ENCODE results near the gene TRMT2A.

TRMT2A gene

GRCh38 chr22:20145206-20145831, 28.3 kb upstream of the TRMT2A start:
- Histone ChIP-seq H3K4me1 (ENCODE audit: insufficient read depth, low read length) (peaks cover 16% of the 10 kb centered on the region), H3K36me3 (ENCODE audit: insufficient read depth, low read length) (peaks cover 10% of the 10 kb centered on the region), H2AFZ (ENCODE audit: low read depth, low read length) (no peak overlapping the region), H3K9me3 (ENCODE audit: low read length) (no peaks in the 10 kb centered on the region), H3K27me3 (ENCODE audit: insufficient read depth, low read length) (no peaks in the 10 kb centered on the region), H3K4me3 (ENCODE audit: low read length) (no peak overlapping the region)

GRCh38 chr22:20143883-20144665, 27.0 kb upstream of the TRMT2A start:
- Histone ChIP-seq H3K27me3 (ENCODE audit: insufficient read depth, low read length) (no peaks in the 10 kb centered on the region), H3K36me3 (ENCODE audit: insufficient read depth, low read length) (peaks cover 14% of the 10 kb centered on the region), H3K9me3 (ENCODE audit: low read length) (no peaks in the 10 kb centered on the region), H3K4me3 (ENCODE audit: low read length) (no peak overlapping the region), H3K4me1 (ENCODE audit: insufficient read depth, low read length) (peaks cover 16% of the 10 kb centered on the region), H2AFZ (ENCODE audit: low read depth, low read length) (no peak overlapping the region)

GRCh38 chr22:20142711-20143621, 25.9 kb upstream of the TRMT2A start:
- H3K36me3 ChIP-seq (ENCODE audit: insufficient read depth, low read length): peaks cover 14% of the 10 kb centered on the region
- peaks cover 16% of the 10 kb centered on the region for H3K4me1 ChIP-seq (ENCODE audit: insufficient read depth, low read length)
- H3K9me3 ChIP-seq (ENCODE audit: low read length): no peaks in the 10 kb centered on the region
- no peak overlapping the region for H3K4me3 ChIP-seq (ENCODE audit: low read length)
- no peak overlapping the region for H2AFZ ChIP-seq (ENCODE audit: low read depth, low read length)
- H3K27me3 ChIP-seq (ENCODE audit: insufficient read depth, low read length): no peaks in the 10 kb centered on the region

GRCh38 chr22:20141186-20142077, 24.4 kb upstream of the TRMT2A start:
- H3K4me3 ChIP-seq (ENCODE audit: low read length): no peak overlapping the region
- no peaks in the 10 kb centered on the region for H3K27me3 ChIP-seq (ENCODE audit: insufficient read depth, low read length)
- H3K4me1 ChIP-seq (ENCODE audit: insufficient read depth, low read length): peaks cover 16% of the 10 kb centered on the region
- peaks cover 14% of the 10 kb centered on the region for H3K36me3 ChIP-seq (ENCODE audit: insufficient read depth, low read length)
- no peaks in the 10 kb centered on the region for H3K9me3 ChIP-seq (ENCODE audit: low read length)
- H2AFZ ChIP-seq (ENCODE audit: low read depth, low read length): no peak overlapping the region

- Histone ChIP-seq H3K27me3 (ENCODE audit: insufficient read depth, low read length) (no peaks in the 10 kb centered on the region), H3K4me3 (ENCODE audit: low read length) (no peak overlapping the region), H3K36me3 (ENCODE audit: insufficient read depth, low read length) (peaks cover 12% of the 10 kb centered on the region), H3K9me3 (ENCODE audit: low read length) (no peaks in the 10 kb centered on the region), H3K4me1 (ENCODE audit: insufficient read depth, low read length) (peaks cover 11% of the 10 kb centered on the region), H2AFZ (ENCODE audit: low read depth, low read length) (no peak overlapping the region)
Observed at GRCh38 chr22:20140521-20140964, 23.5 kb upstream of the TRMT2A start.

GRCh38 chr22:20140107-20140445, 23.1 kb upstream of the TRMT2A start:
- peaks cover 9% of the 10 kb centered on the region for H3K4me1 ChIP-seq (ENCODE audit: insufficient read depth, low read length)
- H3K4me3 ChIP-seq (ENCODE audit: low read length): no peak overlapping the region
- peaks cover 9% of the 10 kb centered on the region for H3K36me3 ChIP-seq (ENCODE audit: insufficient read depth, low read length)
- H2AFZ ChIP-seq (ENCODE audit: low read depth, low read length): no peak overlapping the region
- no peaks in the 10 kb centered on the region for H3K9me3 ChIP-seq (ENCODE audit: low read length)
- no peaks in the 10 kb centered on the region for H3K27me3 ChIP-seq (ENCODE audit: insufficient read depth, low read length)

GRCh38 chr22:20139391-20140106, 22.5 kb upstream of the TRMT2A start:
- Histone ChIP-seq H3K9me3 (ENCODE audit: low read length) (no peaks in the 10 kb centered on the region), H3K27me3 (ENCODE audit: insufficient read depth, low read length) (no peaks in the 10 kb centered on the region), H3K4me1 (ENCODE audit: insufficient read depth, low read length) (peaks cover 9% of the 10 kb centered on the region), H3K36me3 (ENCODE audit: insufficient read depth, low read length) (peaks cover 9% of the 10 kb centered on the region), H3K4me3 (ENCODE audit: low read length) (no peak overlapping the region), H2AFZ (ENCODE audit: low read depth, low read length) (no peak overlapping the region)

GRCh38 chr22:20138868-20139267, 21.8 kb upstream of the TRMT2A start:
- no peak overlapping the region for H2AFZ ChIP-seq (ENCODE audit: low read depth, low read length)
- peaks cover 9% of the 10 kb centered on the region for H3K4me1 ChIP-seq (ENCODE audit: insufficient read depth, low read length)
- no peak overlapping the region for H3K4me3 ChIP-seq (ENCODE audit: low read length)
- H3K27me3 ChIP-seq (ENCODE audit: insufficient read depth, low read length): no peaks in the 10 kb centered on the region
- H3K36me3 ChIP-seq (ENCODE audit: insufficient read depth, low read length): peaks cover 4% of the 10 kb centered on the region
- H3K9me3 ChIP-seq (ENCODE audit: low read length): no peaks in the 10 kb centered on the region

GRCh38 chr22:20138417-20138738, 21.4 kb upstream of the TRMT2A start:
- Histone ChIP-seq H2AFZ (ENCODE audit: low read depth, low read length) (no peak overlapping the region), H3K36me3 (ENCODE audit: insufficient read depth, low read length) (peaks cover 4% of the 10 kb centered on the region), H3K4me1 (ENCODE audit: insufficient read depth, low read length) (peaks cover 9% of the 10 kb centered on the region), H3K4me3 (ENCODE audit: low read length) (no peak overlapping the region), H3K27me3 (ENCODE audit: insufficient read depth, low read length) (no peaks in the 10 kb centered on the region), H3K9me3 (ENCODE audit: low read length) (no peaks in the 10 kb centered on the region)

- H3K4me1 ChIP-seq (ENCODE audit: insufficient read depth, low read length): peaks cover 11% of the 10 kb centered on the region
- H3K9me3 ChIP-seq (ENCODE audit: low read length): no peaks in the 10 kb centered on the region
- no peak overlapping the region for H3K4me3 ChIP-seq (ENCODE audit: low read length)
Observed at GRCh38 chr22:20137671-20138416, 20.8 kb upstream of the TRMT2A start.

GRCh38 chr22:20137113-20137512, 20.1 kb upstream of the TRMT2A start:
- H3K9me3 ChIP-seq (ENCODE audit: low read length): no peaks in the 10 kb centered on the region
- peaks cover 18% of the 10 kb centered on the region for H3K4me1 ChIP-seq (ENCODE audit: insufficient read depth, low read length)
- H2AFZ ChIP-seq (ENCODE audit: low read depth, low read length): no peak overlapping the region
- no peaks in the 10 kb centered on the region for H3K27me3 ChIP-seq (ENCODE audit: insufficient read depth, low read length)
- peaks cover 4% of the 10 kb centered on the region for H3K36me3 ChIP-seq (ENCODE audit: insufficient read depth, low read length)
- no peak overlapping the region for H3K4me3 ChIP-seq (ENCODE audit: low read length)

More at GRCh38 chr22:20137671-20138416, 20.8 kb upstream of the TRMT2A start:
- peaks cover 4% of the 10 kb centered on the region for H3K36me3 ChIP-seq (ENCODE audit: insufficient read depth, low read length)
- H2AFZ ChIP-seq (ENCODE audit: low read depth, low read length): no peak overlapping the region
- H3K27me3 ChIP-seq (ENCODE audit: insufficient read depth, low read length): no peaks in the 10 kb centered on the region

GRCh38 chr22:20136603-20136873, 19.5 kb upstream of the TRMT2A start:
- H3K36me3 ChIP-seq (ENCODE audit: insufficient read depth, low read length): peaks cover 4% of the 10 kb centered on the region
- H3K4me3 ChIP-seq (ENCODE audit: low read length): no peak overlapping the region
- no peak overlapping the region for H2AFZ ChIP-seq (ENCODE audit: low read depth, low read length)
- peaks cover 19% of the 10 kb centered on the region for H3K4me1 ChIP-seq (ENCODE audit: insufficient read depth, low read length)
- no peaks in the 10 kb centered on the region for H3K9me3 ChIP-seq (ENCODE audit: low read length)
- no peaks in the 10 kb centered on the region for H3K27me3 ChIP-seq (ENCODE audit: insufficient read depth, low read length)

Measured in neuron (in vitro differentiated cells).